Endothelial cell of umbilical vein (primary cell): Measurements from ENCODE around the gene TBC1D5.
"Not testable (repeated sequence)": the region's sequence is repeated elsewhere in the genome, so short reads cannot be mapped to it uniquely, and the experiment has no call there.

Source experiments
- EZH2 ChIP-seq: IDR thresholded peaks from 2 replicates; pipeline ENCODE4 v1.6.1; 2012; ENCODE audit warnings: borderline replicate concordance, low read depth, mild to moderate bottlenecking, moderate library complexity, low read length, inconsistent platforms; ENCODE audit not compliant: severe bottlenecking
- MYC ChIP-seq: IDR thresholded peaks from one replicate; pipeline ENCODE4 v1.6.1; 2011; ENCODE audit warnings: mild to moderate bottlenecking, low read depth, low read length
- POLR2A ChIP-seq: IDR thresholded peaks from 2 replicates; pipeline ENCODE4 v1.6.1; 2012; ENCODE audit warnings: low read depth, mild to moderate bottlenecking, control low read depth, low read length
- POLR2AphosphoS5 ChIP-seq: IDR thresholded peaks from 2 replicates; pipeline ENCODE4 v1.6.1; 2012; ENCODE audit warnings: low read depth, mild to moderate bottlenecking, control low read depth, low read length, moderate library complexity; ENCODE audit not compliant: insufficient read depth
- TF ChIP-seq, protein P1 (sequence below), 2 donors: IDR thresholded peaks; 1 replicate in 1 of 2; 2 replicates in 1 of 2; pipeline ENCODE4 v1.5.1; 2011; ENCODE audit warnings: low read length in 2 of 2, mild to moderate bottlenecking in 2 of 2, moderate library complexity in 2 of 2, control low read depth in 1 of 2, inconsistent platforms in 1 of 2, low read depth in 1 of 2; ENCODE audit not compliant: insufficient read depth in 1 of 2; ENCODE audit errors: extremely low read depth in 1 of 2
- TF ChIP-seq, protein P2 (sequence below): IDR thresholded peaks from 2 replicates; pipeline ENCODE4 v1.6.1; 2011; ENCODE audit not compliant: insufficient read depth, insufficient read length

DNA sequence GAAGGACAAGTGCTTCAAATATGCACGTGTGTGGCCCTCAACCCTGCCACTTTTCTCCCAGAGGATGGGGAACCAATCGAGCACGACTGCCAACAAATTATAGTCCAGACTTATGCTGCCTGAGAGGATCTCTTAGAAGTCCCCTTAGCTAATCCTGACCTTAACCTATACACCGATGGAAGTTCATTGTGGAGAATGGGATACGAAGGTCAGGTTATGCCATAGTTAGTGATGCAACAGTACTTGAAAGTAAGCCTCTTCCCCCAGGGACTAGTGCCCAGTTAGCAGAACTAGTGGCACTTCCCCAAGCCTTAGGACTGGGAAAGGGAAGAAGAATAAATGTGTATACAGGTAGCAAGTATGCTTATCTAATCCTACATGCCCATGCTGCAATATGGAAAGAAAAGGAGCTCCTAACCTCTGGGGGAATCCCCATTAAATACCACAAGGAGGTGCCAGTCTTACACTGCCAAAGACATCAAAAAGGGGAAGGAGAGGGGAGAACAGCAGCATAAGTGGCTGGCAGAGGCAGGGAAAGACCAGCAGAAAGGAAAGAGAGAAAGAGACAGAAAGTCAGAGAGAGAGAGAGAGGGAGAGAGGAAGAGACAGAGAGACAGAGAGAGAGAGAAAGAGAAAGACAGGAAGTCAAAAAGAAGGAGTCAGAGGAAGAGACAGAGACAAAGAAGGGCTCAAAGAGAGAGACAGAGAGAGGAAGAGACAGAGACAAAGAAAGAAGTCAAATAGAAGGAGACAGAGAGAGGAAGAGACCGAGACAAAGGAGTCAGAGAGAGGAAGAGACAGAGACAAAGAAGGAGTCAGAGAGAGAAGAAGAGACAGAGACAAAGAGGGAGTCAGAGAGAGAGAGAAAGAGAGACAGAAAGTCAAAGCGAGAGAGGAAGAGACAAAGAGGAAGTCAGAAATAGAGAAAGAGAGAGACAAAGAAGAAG, 37.1 kb upstream of the TBC1D5 start:
- TF ChIP-seq, protein P1, sequence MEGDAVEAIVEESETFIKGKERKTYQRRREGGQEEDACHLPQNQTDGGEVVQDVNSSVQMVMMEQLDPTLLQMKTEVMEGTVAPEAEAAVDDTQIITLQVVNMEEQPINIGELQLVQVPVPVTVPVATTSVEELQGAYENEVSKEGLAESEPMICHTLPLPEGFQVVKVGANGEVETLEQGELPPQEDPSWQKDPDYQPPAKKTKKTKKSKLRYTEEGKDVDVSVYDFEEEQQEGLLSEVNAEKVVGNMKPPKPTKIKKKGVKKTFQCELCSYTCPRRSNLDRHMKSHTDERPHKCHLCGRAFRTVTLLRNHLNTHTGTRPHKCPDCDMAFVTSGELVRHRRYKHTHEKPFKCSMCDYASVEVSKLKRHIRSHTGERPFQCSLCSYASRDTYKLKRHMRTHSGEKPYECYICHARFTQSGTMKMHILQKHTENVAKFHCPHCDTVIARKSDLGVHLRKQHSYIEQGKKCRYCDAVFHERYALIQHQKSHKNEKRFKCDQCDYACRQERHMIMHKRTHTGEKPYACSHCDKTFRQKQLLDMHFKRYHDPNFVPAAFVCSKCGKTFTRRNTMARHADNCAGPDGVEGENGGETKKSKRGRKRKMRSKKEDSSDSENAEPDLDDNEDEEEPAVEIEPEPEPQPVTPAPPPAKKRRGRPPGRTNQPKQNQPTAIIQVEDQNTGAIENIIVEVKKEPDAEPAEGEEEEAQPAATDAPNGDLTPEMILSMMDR (IDR thresholded peaks at IDR 0.05; ENCODE audit: extremely low read depth in 1 of 2, insufficient read depth in 1 of 2, low read depth in 1 of 2, low read length in 2 of 2) = not testable (repeated sequence)
- TF ChIP-seq, protein P2, sequence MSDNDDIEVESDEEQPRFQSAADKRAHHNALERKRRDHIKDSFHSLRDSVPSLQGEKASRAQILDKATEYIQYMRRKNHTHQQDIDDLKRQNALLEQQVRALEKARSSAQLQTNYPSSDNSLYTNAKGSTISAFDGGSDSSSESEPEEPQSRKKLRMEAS = not testable (repeated sequence)
- TF ChIP-seq MYC, POLR2AphosphoS5, POLR2A, EZH2: not testable (repeated sequence)
